H9 (cell line): ENCODE results near the gene RAB27B. TPM values are rescaled to one million over a fixed set of nuclear protein-coding genes. Genes with fewer than 3 reads are reported as not detected.

ENCODE experiments used
- DNase-seq: peaks from one replicate; pipeline ENCODE4 v3.0.0-alpha.2; 2017
- H2AFZ ChIP-seq: one replicate; pipeline ENCODE4 v1.6.1; 2013; ENCODE audit warnings: mild to moderate bottlenecking, low read length, control low read depth, moderate library complexity
- H2AK5ac ChIP-seq: 2 replicates; pipeline ENCODE4 v1.6.1; 2013; ENCODE audit warnings: low read length, control low read depth, mixed read lengths; ENCODE audit not compliant: insufficient read length
- H2BK120ac ChIP-seq: one replicate; pipeline ENCODE4 v1.6.1; 2013; ENCODE audit warnings: low read depth, mild to moderate bottlenecking, low read length, control low read depth, inconsistent platforms; ENCODE audit not compliant: poor library complexity, severe bottlenecking
- H2BK12ac ChIP-seq: 2 replicates; pipeline ENCODE4 v1.6.1; 2013; ENCODE audit warnings: low read length, control low read depth, mixed read lengths, low read depth; ENCODE audit not compliant: insufficient read length
- H2BK15ac ChIP-seq: 2 replicates; pipeline ENCODE4 v1.6.1; 2013; ENCODE audit warnings: low read depth, low read length, control low read depth
- H2BK20ac ChIP-seq: one replicate; pipeline ENCODE4 v1.6.1; 2013; ENCODE audit warnings: low read depth, mild to moderate bottlenecking, low read length, control low read depth, inconsistent platforms; ENCODE audit not compliant: poor library complexity, severe bottlenecking
- H2BK5ac ChIP-seq: 2 replicates; pipeline ENCODE4 v1.6.1; 2013; ENCODE audit warnings: low read length, control low read depth, mixed read lengths; ENCODE audit not compliant: insufficient read length
- H3K14ac ChIP-seq: 2 replicates; pipeline ENCODE4 v1.6.1; 2013; ENCODE audit warnings: low read length, control low read depth; ENCODE audit not compliant: insufficient read depth
- H3K18ac ChIP-seq: 2 replicates; pipeline ENCODE4 v1.6.1; 2013; ENCODE audit warnings: low read depth, mild to moderate bottlenecking, mixed read lengths, low read length, control low read depth; ENCODE audit not compliant: insufficient read length
- H3K23ac ChIP-seq: 2 replicates; pipeline ENCODE4 v1.6.1; 2013; ENCODE audit warnings: low read length, control low read depth, mixed read lengths, low read depth; ENCODE audit not compliant: insufficient read length
- H3K23me2 ChIP-seq: 2 replicates; pipeline ENCODE4 v1.6.1; 2013; ENCODE audit warnings: low read depth, mild to moderate bottlenecking, mixed read lengths, low read length, control low read depth; ENCODE audit not compliant: insufficient read length, poor library complexity, severe bottlenecking
- H3K27ac ChIP-seq: 2 replicates; pipeline ENCODE4 v1.5.1; 2013; ENCODE audit warnings: low read length, control low read depth, mixed read lengths, low read depth; ENCODE audit not compliant: insufficient read length
- H3K27me3 ChIP-seq: 2 replicates; pipeline ENCODE4 v1.6.1; 2013; ENCODE audit warnings: low read length, control low read depth, inconsistent platforms; ENCODE audit not compliant: insufficient read depth
- H3K4ac ChIP-seq: 2 replicates; pipeline ENCODE4 v1.6.1; 2013; ENCODE audit warnings: low read depth, mild to moderate bottlenecking, control low read depth, inconsistent platforms, low read length, moderate library complexity
- H3K4me1 ChIP-seq: 2 replicates; pipeline ENCODE4 v1.6.1; 2013; ENCODE audit warnings: low read length, control low read depth, inconsistent platforms; ENCODE audit not compliant: insufficient read depth
- H3K4me2 ChIP-seq: 2 replicates; pipeline ENCODE4 v1.6.1; 2013; ENCODE audit warnings: low read length, control low read depth, mixed read lengths; ENCODE audit not compliant: insufficient read length, insufficient read depth
- H3K56ac ChIP-seq: 2 replicates; pipeline ENCODE4 v1.6.1; 2013; ENCODE audit warnings: low read depth, mild to moderate bottlenecking, mixed read lengths, low read length, control low read depth; ENCODE audit not compliant: insufficient read length
- H3K79me1 ChIP-seq: 2 replicates; pipeline ENCODE4 v1.6.1; 2013; ENCODE audit warnings: low read depth, mild to moderate bottlenecking, moderate library complexity, low read length, control low read depth, inconsistent platforms; ENCODE audit not compliant: insufficient read depth, poor library complexity, severe bottlenecking
- H3K79me2 ChIP-seq: 2 replicates; pipeline ENCODE4 v1.6.1; 2013; ENCODE audit warnings: low read length, control low read depth, inconsistent platforms; ENCODE audit not compliant: insufficient read depth
- H3K9ac ChIP-seq: 2 replicates; pipeline ENCODE4 v1.6.1; 2013; ENCODE audit warnings: low read length, control low read depth, mixed read lengths; ENCODE audit not compliant: insufficient read length; ENCODE audit errors: extremely low read depth
- H3K9me3 ChIP-seq: one replicate; pipeline ENCODE4 v1.6.1; 2013; ENCODE audit warnings: low read depth, low read length, inconsistent platforms; ENCODE audit not compliant: control insufficient read depth
- H3T11ph ChIP-seq: one replicate; pipeline ENCODE4 v1.6.1; 2013; ENCODE audit warnings: mild to moderate bottlenecking, low read length, control low read depth, inconsistent platforms
- H4K20me1 ChIP-seq: one replicate; pipeline ENCODE4 v1.6.1; 2013; ENCODE audit not compliant: control insufficient read depth, insufficient read length, insufficient read depth
- H4K5ac ChIP-seq: 2 replicates; pipeline ENCODE4 v1.6.1; 2013; ENCODE audit warnings: low read depth, mild to moderate bottlenecking, mixed read lengths, low read length, control low read depth; ENCODE audit not compliant: insufficient read length
- H4K8ac ChIP-seq: replicated peaks from 2 replicates; pipeline ENCODE4 v1.6.1; 2013; ENCODE audit warnings: low read length, control low read depth, mixed read lengths, low read depth; ENCODE audit not compliant: insufficient read length
- H4K91ac ChIP-seq: 2 replicates; pipeline ENCODE4 v1.6.1; 2013; ENCODE audit warnings: low read depth, mild to moderate bottlenecking, moderate library complexity, mixed read lengths, low read length, control low read depth; ENCODE audit not compliant: insufficient read length
- H3K27ac Mint-ChIP-seq, 3 experiments: 2 replicates in 2 of 3; 3 replicates in 1 of 3; pipeline ENCODE4 v1.8.0; 2020 to 2021; ENCODE audit warnings: mixed read lengths in 3 of 3, mild to moderate bottlenecking in 1 of 3, moderate library complexity in 1 of 3
- H3K27me3 Mint-ChIP-seq: 2 replicates; pipeline ENCODE4 v1.8.0; 2021; ENCODE audit warnings: low read depth, mild to moderate bottlenecking, moderate library complexity, mixed read lengths
- H3K36me3 Mint-ChIP-seq, 3 experiments: 2 replicates in 2 of 3; 3 replicates in 1 of 3; pipeline ENCODE4 v1.8.0; 2020 to 2021; ENCODE audit warnings: low read depth in 3 of 3, mixed read lengths in 3 of 3; ENCODE audit not compliant: insufficient read depth in 1 of 3
- H3K4me1 Mint-ChIP-seq, 2 experiments: 2 replicates each; pipeline ENCODE4 v1.8.0; 2020; ENCODE audit warnings: mixed read lengths in 2 of 2
- H3K4me3 Mint-ChIP-seq, 2 experiments: 2 replicates in 1 of 2; 3 replicates in 1 of 2; pipeline ENCODE4 v1.8.0; 2020 to 2021; ENCODE audit warnings: mild to moderate bottlenecking in 2 of 2, mixed read lengths in 2 of 2, moderate library complexity in 1 of 2
- H3K9me3 Mint-ChIP-seq, 2 experiments: 2 replicates in 1 of 2; 3 replicates in 1 of 2; pipeline ENCODE4 v1.8.0; 2020; ENCODE audit warnings: mild to moderate bottlenecking in 2 of 2, mixed read lengths in 2 of 2, moderate library complexity in 1 of 2
- WGBS: extraction: QIAGEN DNeasy Blood & Tissue Kit; methylation state at CpG from one replicate; pipeline ENCODE4 v1.1.7; 2013; ENCODE audit warnings: missing lambda C conversion rate, low lambda C conversion rate, mixed read lengths; ENCODE audit not compliant: insufficient read length; ENCODE audit errors: extremely low coverage; 5-methylcytosine and 5-hydroxymethylcytosine counted together
- total RNA-seq: library from RNA; stranded (reverse); gene quantifications from 2 replicates; pipeline ENCODE4 v1.2.1, GENCODE V29; 2021
- TF ChIP-seq, protein P1 (sequence below): fragments of 200-600 bp; sonication (generic); conservative IDR thresholded peaks from 3 replicates; pipeline ENCODE4 v1.8.0; 2021; ENCODE audit warnings: antibody characterized with exemption, mild to moderate bottlenecking

The RAB27B gene
- total RNA-seq, 1 experiment from 2014 or later = 0.15 TPM

DNA sequence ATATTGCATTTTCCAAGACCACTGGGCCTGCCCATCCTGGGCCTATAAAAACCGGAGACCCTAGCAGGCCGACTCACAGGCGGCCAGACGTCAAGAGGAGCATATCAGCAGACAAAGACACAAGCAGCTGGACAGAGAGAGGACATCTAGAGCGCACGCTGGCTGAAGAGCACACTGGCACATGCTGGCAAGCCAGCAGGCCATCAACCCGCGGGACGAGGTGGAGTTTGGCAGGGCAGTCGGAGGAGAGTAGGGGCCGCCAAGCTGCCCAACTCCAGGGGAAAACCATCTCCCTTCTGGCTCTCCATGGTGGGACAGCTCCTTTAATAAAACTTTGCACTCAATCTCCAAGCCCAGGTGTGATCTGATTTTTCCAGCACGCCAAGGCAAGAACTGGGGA lies 36.6 kb upstream of the RAB27B start:
- H4K8ac ChIP-seq = no peak overlapping the region
- Mint-ChIP-seq H3K4me1 (0 out of 4 replicates have a peak, but pooled peaks cover 0 to 3% of the 10 kb centered on the region in 2 experiments), H3K27me3 (no peaks in the 10 kb centered on the region), H3K9me3 (no peaks in the 10 kb centered on the region), H3K36me3 (no peaks in the 10 kb centered on the region), H3K27ac (no peak overlapping the region; a peak in 2 of 7 replicates), H3K4me3 (no peak overlapping the region)
- TF ChIP-seq, protein P1, sequence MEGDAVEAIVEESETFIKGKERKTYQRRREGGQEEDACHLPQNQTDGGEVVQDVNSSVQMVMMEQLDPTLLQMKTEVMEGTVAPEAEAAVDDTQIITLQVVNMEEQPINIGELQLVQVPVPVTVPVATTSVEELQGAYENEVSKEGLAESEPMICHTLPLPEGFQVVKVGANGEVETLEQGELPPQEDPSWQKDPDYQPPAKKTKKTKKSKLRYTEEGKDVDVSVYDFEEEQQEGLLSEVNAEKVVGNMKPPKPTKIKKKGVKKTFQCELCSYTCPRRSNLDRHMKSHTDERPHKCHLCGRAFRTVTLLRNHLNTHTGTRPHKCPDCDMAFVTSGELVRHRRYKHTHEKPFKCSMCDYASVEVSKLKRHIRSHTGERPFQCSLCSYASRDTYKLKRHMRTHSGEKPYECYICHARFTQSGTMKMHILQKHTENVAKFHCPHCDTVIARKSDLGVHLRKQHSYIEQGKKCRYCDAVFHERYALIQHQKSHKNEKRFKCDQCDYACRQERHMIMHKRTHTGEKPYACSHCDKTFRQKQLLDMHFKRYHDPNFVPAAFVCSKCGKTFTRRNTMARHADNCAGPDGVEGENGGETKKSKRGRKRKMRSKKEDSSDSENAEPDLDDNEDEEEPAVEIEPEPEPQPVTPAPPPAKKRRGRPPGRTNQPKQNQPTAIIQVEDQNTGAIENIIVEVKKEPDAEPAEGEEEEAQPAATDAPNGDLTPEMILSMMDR = no peak
- H3K27ac ChIP-seq = no peak overlapping the region
- no peaks in the 10 kb centered on the region for H4K20me1 ChIP-seq
- H4K91ac ChIP-seq = no peak overlapping the region
- H3K23ac ChIP-seq = no peak overlapping the region
- H2BK5ac ChIP-seq = no peak overlapping the region
- no CpG with 5 or more reads among the region's 12 CpGs for WGBS
- no peak for DNase-seq
- no peak overlapping the region for H2AK5ac ChIP-seq
- H3K56ac ChIP-seq = no peak overlapping the region
- H3K4ac ChIP-seq = no peak overlapping the region
- no peaks in the 10 kb centered on the region for H3K27me3 ChIP-seq
- H3K9ac ChIP-seq = no peak overlapping the region
- no peak overlapping the region for H2BK12ac ChIP-seq
- H3K4me2 ChIP-seq = no peak overlapping the region
- H3K79me2 ChIP-seq = no peaks in the 10 kb centered on the region
- H2BK120ac ChIP-seq = no peak overlapping the region
- H3K14ac ChIP-seq = no peak overlapping the region
- H2BK15ac ChIP-seq = no peak overlapping the region
- H3T11ph ChIP-seq = no peak overlapping the region
- no peak overlapping the region for H2AFZ ChIP-seq
- H3K18ac ChIP-seq = no peak overlapping the region
- H3K23me2 ChIP-seq = no peaks in the 10 kb centered on the region
- H3K79me1 ChIP-seq = no peaks in the 10 kb centered on the region
- H4K5ac ChIP-seq = no peak overlapping the region
- no peaks in the 10 kb centered on the region for H3K9me3 ChIP-seq
- no peaks in the 10 kb centered on the region for H3K4me1 ChIP-seq
- H2BK20ac ChIP-seq = no peak overlapping the region
